ENCODE measurements around the gene IRAK2.
"Not testable (repeated sequence)": the region's sequence is repeated elsewhere in the genome, so short reads cannot be mapped to it uniquely, and the experiment has no call there.

The IRAK2 gene

GRCh38 chr3:10248984-10249748 lies 84.4 kb downstream of the IRAK2 start:
- peak; percentile 19 to 35 for DNase-seq (ENCODE audit: low read depth in 1 of 2, low spot score in 1 of 2)

GRCh38 chr3:10249833-10250232 lies 85.1 kb downstream of the IRAK2 start:
- DNase-seq (ENCODE audit: low read depth in 1 of 2, low spot score in 1 of 2), result no peak

- DNase-seq (ENCODE audit: low read depth in 1 of 2, low spot score in 1 of 2), result no peak
Observed at GRCh38 chr3:10251006-10251405, 86.3 kb downstream of the IRAK2 start.

DNA sequence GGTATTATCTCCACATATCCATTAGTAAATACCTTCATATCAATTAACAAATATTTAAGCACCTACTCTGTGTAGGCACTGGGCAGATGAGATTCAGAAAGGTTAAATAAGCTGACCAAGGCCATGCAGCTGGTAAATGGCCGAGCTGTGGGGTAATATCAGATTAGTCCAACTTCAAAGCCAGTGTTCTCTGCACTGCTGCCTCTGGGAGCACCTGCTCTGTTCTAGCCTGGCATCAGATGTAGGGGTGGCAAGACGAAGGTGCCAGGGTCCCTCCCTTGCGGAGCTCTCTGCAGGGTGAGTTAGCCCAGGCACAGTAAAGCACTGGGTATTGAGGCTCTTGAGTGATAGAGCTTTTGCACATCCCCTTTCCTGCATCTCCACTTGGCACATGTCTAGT lies 89.0 kb downstream of the IRAK2 start:
- DNase-seq (ENCODE audit: low read depth in 1 of 2, low spot score in 1 of 2), result no peak

DNA sequence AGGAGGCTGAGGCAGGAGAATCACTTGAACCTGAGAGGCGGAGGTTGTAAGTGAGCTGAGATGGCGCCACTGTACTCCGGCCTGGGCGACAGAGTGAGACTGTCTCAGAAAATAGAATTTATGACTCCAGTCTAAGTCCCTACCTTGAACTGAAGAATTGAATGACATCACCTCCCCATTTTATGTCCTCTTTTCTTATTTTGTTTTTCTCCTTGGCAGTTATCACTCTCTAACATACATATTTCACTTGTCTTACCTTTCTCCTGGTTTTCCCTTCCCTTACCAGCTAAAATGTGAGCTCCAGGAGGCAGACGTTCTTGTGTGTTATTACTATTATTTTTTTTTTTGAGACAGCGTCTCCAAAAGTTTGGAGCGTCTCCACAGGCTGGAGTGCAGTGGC lies 91.1 kb downstream of the IRAK2 start:
- DNase-seq (ENCODE audit: low read depth in 1 of 2, low spot score in 1 of 2), result no peak

DNA sequence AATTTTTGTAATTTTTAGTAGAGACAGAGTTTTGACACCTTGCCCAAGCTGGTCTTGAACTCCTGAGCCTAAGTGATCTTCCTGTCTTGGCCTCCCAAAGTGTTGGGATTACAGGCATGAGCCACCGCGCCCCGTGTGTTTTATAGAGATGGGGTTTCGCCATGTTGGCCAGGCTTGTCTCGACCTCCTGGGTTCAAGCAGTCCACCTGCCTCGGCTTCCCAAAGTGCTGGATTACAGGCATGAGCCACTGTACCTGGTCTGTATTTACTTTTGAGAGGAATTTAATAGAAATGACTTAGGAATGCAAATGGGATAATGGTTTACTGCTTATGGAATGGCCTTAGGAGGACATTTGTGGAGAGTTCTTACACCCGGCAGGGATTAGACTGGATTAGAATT lies 94.3 kb downstream of the IRAK2 start:
- DNase-seq (ENCODE audit: low read depth in 1 of 2, low spot score in 1 of 2), result no peak

GRCh38 chr3:10259798-10260197 lies 95.1 kb downstream of the IRAK2 start:
- DNase-seq (ENCODE audit: low read depth in 1 of 2, low spot score in 1 of 2), result no peak

DNA sequence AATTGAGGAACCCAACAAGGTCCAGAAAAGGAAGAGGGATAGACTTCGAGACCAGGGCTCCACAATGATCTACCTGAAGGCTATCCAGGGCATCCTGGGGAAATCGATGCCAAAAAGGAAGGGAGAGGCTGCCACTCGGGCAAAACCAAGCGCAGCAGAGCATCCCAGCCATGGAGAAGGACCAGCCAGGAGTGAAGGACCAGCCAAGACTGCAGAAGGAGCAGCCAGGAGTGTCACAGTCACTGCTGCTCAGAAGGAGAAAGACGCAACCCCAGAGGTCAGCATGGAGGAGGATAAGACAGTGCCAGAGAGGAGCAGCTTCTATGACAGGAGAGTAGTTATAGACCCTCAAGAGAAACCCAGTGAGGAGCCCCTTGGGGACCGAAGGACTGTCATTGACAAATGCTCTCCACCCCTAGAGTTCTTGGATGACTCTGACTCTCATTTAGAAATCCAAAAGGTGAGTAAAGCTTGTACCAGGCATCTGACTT lies 95.5 kb downstream of the IRAK2 start:
- no peak for DNase-seq (ENCODE audit: low read depth in 1 of 2, low spot score in 1 of 2)

DNA sequence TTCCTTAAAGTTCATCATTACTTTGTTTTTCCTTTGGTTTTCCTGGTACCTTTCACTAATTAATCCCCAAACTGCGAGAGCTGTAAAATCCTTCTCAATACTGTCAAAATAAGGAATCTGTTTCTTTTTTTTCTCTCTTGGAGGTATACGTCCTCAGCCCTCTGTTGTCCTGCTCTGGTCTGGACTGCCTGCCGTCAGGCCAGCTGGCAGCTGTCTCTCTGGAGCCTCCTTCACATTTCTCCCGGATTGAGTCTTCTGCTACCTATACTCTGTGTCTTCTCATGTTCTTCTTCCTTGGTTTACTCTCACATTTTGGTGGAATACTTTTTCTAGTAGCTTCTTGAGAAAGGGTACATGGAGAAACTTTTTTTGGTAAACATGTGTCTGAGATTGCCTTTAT lies 97.3 kb downstream of the IRAK2 start:
- no peak for DNase-seq (ENCODE audit: low read depth in 1 of 2, low spot score in 1 of 2)

DNA sequence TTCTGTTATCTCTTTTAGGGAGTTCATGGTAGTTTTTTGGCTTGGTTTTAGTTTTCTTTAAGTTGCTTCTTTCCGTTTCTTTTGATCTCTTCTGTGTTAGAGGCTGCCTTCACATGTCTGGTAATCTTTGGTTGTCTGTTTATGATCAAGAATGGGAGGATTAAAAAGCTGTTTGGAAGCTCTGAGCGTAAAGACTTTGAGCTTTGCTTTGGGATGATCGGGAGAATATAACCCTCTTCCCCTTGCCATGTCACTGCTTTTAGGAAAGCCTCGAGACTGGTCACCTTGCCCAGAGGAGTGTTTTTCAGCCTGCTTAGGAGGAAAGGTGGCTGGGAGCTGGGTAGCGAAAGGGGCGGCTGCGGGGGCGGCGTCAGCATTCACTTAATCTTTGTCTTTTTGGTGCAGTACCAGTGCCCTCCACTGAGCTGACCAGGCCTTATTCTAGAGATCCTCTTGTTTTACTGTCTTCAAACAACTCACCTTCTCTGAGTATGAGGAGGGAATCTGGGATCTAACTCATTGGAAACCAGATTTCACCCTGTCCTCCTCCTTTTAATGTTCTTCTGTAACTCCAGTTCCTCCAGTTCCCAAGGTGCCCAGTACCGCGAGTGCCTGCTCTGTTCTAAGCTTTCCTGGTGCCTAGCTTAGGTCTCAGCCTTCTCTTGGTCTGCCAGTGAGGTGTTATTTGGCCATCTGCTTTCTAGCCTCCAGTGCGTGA lies 99.1 kb downstream of the IRAK2 start:
- DNase-seq (ENCODE audit: low read depth in 1 of 2, low spot score in 1 of 2), result peak; percentile 39 to 58

DNA sequence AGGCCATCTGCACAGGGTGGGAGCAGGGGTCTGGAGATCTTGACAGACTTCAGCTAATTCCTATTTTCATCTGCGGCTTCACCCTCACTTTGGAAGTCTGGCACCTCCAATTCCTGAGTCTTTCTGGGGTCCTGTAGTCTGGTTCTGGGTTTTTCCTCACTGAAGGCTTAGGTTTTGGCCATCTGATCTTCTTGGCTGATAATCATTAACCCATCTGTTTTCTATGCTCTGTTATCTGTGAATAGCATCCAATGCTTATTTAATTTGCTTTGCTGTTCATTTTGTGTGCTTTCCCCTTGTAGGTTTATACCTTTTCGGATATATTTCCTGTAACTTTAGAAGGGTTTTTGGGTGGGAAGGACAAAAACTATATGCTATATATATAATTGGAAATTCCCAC lies 101.1 kb downstream of the IRAK2 start:
- no peak for DNase-seq (ENCODE audit: low read depth in 1 of 2, low spot score in 1 of 2)

- not testable (repeated sequence) for DNase-seq (ENCODE audit: low read depth in 1 of 2, low spot score in 1 of 2)
Observed at GRCh38 chr3:10266936-10267335, 102.2 kb downstream of the IRAK2 start.

DNA sequence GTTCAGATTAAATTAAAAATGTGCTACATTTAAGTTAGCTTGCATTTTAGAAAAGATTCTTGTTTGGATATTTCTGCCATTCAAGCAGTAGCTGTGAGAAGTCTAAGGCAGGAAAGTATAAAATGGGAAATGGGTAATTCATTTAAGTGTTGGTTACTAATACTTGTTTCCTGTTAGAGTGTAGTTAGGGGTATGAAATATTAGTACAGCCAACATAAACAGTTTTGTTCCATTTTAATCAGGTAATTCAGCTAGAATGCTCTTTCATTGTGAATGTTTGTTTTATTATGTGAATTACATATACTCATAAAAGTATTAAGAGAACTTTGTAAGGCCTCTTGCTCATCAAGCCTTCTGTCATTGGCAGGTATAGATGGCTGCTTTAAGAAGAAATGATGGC lies 103.4 kb downstream of the IRAK2 start:
- no peak for DNase-seq (ENCODE audit: low read depth in 1 of 2, low spot score in 1 of 2)

DNA sequence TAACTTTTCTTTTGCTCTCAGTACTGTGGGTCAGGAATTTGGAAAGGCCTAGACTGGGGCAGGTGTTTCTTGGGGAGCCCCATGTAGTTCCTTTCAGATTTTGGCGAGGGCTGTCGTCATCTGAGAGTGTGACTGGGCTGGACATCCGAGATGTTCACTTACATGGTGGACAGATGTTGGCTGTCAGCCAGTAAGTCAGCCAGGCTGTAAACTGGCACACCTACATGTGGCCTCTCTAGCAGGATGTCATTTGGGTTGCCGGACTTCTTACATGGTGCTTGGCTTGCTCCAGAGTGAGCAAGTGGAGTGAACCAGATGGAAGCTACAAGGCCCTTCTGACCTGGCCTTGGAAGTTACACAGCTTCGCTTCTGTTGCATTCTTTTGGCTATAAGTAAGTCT lies 104.2 kb downstream of the IRAK2 start:
- DNase-seq (ENCODE audit: low read depth in 1 of 2, low spot score in 1 of 2), result no peak

DNA sequence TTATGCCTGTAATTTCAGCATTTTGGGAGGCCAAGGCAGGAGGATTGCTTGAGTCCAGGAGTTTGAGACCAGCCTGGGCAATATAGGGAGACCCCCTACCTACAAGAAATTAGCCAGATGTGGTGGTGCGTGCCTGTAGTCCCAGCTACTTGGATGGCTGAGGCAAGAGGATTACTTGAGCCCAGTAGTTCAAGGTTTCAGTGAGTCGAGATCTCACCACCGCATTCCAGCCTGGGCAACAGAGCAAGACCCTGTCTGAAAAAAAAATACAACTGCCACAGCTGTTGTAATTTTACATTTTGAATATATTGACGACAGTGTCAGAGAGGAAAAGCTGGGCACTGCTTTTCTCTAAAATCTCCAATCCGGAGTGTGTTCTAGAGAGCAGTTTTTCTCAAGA lies 104.7 kb downstream of the IRAK2 start:
- no peak for DNase-seq (ENCODE audit: low read depth in 1 of 2, low spot score in 1 of 2)

- DNase-seq (ENCODE audit: low read depth in 1 of 2, low spot score in 1 of 2), result not testable (repeated sequence)
Observed at GRCh38 chr3:10272476-10272875, 107.8 kb downstream of the IRAK2 start.

- DNase-seq (ENCODE audit: low read depth in 1 of 2, low spot score in 1 of 2), result no peak
Observed at GRCh38 chr3:10272977-10273376, 108.3 kb downstream of the IRAK2 start.

DNA sequence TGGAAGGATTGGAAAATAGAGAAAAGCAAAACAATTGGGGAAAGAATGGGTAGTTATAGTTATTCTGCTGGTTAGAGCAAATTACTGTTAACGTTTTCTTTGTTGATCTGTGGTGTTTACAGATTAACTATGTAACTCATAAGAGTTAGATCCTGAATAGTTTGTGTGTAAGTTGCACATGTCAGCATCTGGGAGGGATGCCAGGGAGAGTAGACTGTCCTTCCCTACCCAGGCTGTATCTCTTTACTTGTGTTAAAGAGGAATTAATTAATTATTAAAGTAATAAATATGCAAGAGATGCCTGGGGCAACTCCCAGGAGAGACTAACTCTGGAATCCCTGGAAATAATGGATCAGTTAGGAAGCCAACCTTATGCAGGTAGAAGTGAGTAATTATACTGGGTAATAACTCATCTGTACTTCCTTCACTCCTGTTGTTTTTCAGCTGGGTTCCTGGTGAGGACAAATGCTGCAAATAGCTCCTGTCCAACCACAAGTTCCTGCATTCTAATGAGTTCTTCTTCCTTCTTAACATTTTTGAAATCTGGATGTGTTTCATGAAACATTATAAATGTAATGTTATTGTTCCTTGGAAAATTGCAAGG lies 109.1 kb downstream of the IRAK2 start:
- DNase-seq (ENCODE audit: low read depth in 1 of 2, low spot score in 1 of 2), result no peak

GRCh38 chr3:10274601-10275000 lies 109.9 kb downstream of the IRAK2 start:
- no peak for DNase-seq (ENCODE audit: low read depth in 1 of 2, low spot score in 1 of 2)

GRCh38 chr3:10277115-10277625 lies 112.5 kb downstream of the IRAK2 start:
- DNase-seq (ENCODE audit: low read depth in 1 of 2, low spot score in 1 of 2), result no peak

DNA sequence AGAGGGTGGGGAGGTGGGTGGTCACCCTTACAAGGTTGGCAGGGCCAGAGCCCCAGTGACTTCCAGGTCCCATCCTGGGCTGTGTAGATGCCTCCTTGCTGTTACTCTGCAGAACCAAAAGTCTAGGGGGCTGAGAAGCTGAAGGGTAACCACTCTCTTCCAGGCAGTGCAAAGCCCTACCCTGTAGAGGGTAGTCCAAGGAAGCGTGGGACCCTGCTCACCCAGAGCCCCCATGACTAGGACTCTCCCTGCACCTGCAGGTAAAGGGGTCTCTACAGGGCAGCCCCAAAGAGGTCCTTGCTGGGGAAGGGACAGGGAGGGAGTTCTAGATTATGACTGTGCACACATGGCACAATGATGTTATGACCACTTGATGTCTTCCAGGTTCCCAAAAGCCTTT lies 113.8 kb downstream of the IRAK2 start:
- DNase-seq (ENCODE audit: low read depth in 1 of 2, low spot score in 1 of 2), result no peak

Data from stimulated activated CD4-positive, alpha-beta T cell treated with anti-CD3 and anti-CD28 coated beads, Interleukin-15, amount 100 ng/mL, for 1 hour (primary cell).